Prostate gland (tissue), 2 donors: ENCODE results near the gene GNAZ. TPM values are rescaled to one million over a fixed set of nuclear protein-coding genes. Genes with fewer than 3 reads are reported as not detected.

Experiments used
- DNase-seq: peaks from one replicate; pipeline ENCODE4 v3.0.0-alpha.2; 2019; ENCODE audit warnings: low spot score
- H3K27ac ChIP-seq, 2 donors: fragments of 200-600 bp; sonication (generic); 2 replicates each; pipeline ENCODE4 v1.5.1; 2017 to 2019
- H3K27me3 ChIP-seq: fragments of 200-600 bp; sonication (generic); replicated peaks from 2 replicates; pipeline ENCODE4 v1.5.1; 2019; ENCODE audit not compliant: insufficient read depth
- H3K36me3 ChIP-seq, 2 donors: fragments of 200-600 bp; sonication (generic); 1 replicate in 1 of 2; 2 replicates in 1 of 2; pipeline versions ENCODE4 v1.5.1 to v1.8.1; 2017 to 2019
- H3K4me1 ChIP-seq: fragments of 200-600 bp; sonication (generic); replicated peaks from 2 replicates; pipeline ENCODE4 v1.5.1; 2019
- H3K4me3 ChIP-seq, 2 donors: fragments of 200-600 bp; sonication (generic); 2 replicates each; pipeline ENCODE4 v1.5.1; 2017 to 2019
- H3K9me3 ChIP-seq: fragments of 200-600 bp; sonication (generic); 2 replicates; pipeline ENCODE4 v1.5.1; 2017
- POLR2A ChIP-seq: fragments of 450-650 bp; IDR thresholded peaks from one replicate; pipeline ENCODE4 v1.6.1; 2016; ENCODE audit warnings: antibody characterized with exemption, mild to moderate bottlenecking
- POLR2AphosphoS5 ChIP-seq: sonication (generic); formaldehyde crosslinking; IDR thresholded peaks from one replicate; pipeline ENCODE4 v1.6.1; 2017; ENCODE audit warnings: antibody characterized with exemption
- WGBS: methylation state at CpG from one replicate; pipeline ENCODE4 v1.1.5; 2018; 5-methylcytosine and 5-hydroxymethylcytosine counted together
- intact Hi-C: fragments of 100-400 bp; cut with DNase I; formaldehyde crosslinking; loops from one replicate; pipeline ENCODE4 v1.14.2; 2022
- total RNA-seq, 2 donors: library from RNA; depleted of rRNA; stranded (reverse); fragments of >200 nt; gene quantifications; one replicate each; pipeline ENCODE4 v1.1.0, GENCODE V29; 2016
- TF ChIP-seq, protein P1 (sequence below), 4 experiments: fragments of 200-600 bp in 2 of 4; fragments of 450-650 bp in 2 of 4; sonication (generic) in 2 of 4; IDR thresholded peaks; 1 replicate in 3 of 4; 2 replicates in 1 of 4; pipeline ENCODE4 v1.5.1; 2016 to 2019; ENCODE audit warnings: antibody characterized with exemption in 4 of 4, mild to moderate bottlenecking in 2 of 4, moderate library complexity in 2 of 4

The GNAZ gene
- total RNA-seq, 2 donors from 2014 or later: 5.7 to 22.6 TPM

DNA sequence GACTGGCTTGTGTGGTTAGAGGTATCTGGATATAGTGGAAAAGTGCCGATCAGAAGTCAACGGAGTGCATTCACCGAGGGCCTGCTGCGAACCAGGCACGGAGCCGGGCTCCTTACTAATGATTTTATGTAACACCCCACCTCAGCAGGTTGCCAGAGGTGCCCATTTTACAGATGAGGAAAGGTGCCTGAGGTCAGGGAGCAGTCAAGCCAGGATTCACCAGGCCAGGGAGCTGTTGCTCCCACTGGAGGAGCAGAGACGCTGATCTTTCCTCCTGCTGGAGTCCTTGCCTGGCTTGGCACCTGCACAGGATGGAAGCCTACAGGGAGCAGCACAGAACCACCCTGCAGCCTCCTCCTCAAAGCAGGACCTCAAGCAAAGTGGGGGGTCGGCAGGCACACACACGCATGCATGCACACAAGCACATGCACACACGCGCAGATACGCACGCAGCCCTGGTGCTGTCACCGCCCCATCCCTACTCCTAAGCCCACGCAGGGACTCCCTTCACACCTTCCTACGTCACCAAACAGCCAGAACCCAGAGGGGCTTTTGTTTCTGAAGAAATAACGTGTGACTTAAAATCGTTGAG, 55.3 kb downstream of the GNAZ start:
- Histone ChIP-seq H3K4me3 (no peak overlapping the region), H3K36me3 (no peaks in the 10 kb centered on the region), H3K9me3 (no peaks in the 10 kb centered on the region), H3K4me1 (no peaks in the 10 kb centered on the region), H3K27ac (no peak overlapping the region), H3K27me3 (no peaks in the 10 kb centered on the region)
- no peak for DNase-seq
- WGBS: 95% methylated on average over 18 of the region's 18 CpGs
- TF ChIP-seq POLR2AphosphoS5 (no peak), POLR2A (no peak)
- TF ChIP-seq, protein P1, sequence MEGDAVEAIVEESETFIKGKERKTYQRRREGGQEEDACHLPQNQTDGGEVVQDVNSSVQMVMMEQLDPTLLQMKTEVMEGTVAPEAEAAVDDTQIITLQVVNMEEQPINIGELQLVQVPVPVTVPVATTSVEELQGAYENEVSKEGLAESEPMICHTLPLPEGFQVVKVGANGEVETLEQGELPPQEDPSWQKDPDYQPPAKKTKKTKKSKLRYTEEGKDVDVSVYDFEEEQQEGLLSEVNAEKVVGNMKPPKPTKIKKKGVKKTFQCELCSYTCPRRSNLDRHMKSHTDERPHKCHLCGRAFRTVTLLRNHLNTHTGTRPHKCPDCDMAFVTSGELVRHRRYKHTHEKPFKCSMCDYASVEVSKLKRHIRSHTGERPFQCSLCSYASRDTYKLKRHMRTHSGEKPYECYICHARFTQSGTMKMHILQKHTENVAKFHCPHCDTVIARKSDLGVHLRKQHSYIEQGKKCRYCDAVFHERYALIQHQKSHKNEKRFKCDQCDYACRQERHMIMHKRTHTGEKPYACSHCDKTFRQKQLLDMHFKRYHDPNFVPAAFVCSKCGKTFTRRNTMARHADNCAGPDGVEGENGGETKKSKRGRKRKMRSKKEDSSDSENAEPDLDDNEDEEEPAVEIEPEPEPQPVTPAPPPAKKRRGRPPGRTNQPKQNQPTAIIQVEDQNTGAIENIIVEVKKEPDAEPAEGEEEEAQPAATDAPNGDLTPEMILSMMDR (IDR thresholded peaks at IDR 0.05): no peak
- intact Hi-C loops: no loop called here

DNA sequence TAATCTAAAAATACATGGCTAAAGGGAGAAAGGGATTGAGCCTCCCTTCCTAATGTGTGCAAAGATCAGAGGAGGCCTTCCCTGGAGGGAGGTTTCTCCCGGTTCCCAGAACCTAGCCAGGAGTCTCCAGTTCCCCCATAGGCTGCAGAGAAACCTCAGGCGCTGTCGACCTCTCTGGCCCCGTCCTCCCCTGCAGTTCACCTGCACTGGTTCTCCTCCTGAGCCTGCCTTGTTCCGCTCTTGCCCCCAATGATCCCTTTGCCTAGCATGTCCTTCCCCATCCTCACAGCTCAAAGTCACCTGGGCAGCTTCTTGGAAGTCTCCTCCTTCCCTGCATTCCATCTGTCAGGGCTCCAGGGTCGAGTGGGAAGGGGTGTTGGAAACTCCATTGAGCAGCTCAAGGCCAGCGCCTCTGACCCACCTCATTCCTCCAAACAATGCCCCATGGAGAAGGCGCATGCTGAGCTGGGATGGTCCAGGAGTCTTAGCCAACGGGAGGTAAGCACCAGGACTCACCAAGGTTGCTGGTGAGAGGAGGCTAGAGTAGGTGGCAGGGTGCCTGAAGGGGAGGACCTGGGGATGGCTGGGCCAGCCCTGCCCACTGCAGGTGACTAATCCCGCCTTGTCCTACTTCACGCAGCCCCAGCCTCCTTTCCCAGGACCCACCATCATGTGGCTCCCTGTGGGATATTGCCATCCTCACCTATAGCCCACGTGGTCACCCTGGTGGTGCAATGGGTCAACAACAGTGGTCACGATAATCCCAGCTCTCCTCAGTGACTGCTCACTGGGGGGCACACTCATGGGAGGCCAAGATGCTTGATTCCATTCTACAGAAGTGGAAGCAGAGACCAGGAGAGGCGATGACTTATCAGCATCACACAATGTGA, 56.1 kb downstream of the GNAZ start:
- WGBS: 86% methylated on average over 14 of the region's 14 CpGs

DNA sequence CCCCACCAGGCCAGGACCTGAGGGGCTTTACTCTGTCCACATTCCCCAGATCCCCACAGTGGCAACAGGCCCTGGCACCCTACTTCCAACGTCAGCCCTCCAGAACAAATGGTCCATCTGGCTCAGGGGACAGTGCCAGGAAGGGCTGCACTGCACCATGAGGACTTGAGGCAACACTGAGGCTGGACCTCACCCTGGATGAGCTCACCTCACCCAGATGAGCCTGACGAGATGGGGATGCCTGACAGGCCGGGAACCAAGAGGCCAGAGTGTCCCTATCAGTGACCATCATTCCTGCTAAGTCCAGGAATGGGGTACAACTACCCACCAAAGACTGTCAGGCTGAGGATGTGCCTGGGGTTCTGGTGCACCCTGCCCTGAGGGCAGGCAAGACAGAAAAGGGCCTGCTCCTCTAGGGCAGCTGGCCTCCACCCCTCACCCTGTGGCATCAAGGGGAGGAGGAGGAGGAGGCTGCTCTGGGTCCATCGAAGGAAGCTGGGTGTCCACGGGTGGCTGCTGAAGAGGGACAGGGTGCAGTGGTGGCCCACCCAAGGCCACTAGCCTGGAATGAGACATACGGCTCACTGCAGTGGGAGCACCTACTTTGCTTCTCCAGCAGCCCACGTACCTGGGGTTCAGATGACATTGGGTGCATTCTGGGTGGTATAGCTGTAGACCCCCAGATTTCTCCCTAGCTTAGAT, 56.9 kb downstream of the GNAZ start:
- H3K36me3 ChIP-seq: no peaks in the 10 kb centered on the region
- H3K27me3 ChIP-seq: no peaks in the 10 kb centered on the region
- H3K4me1 ChIP-seq: no peaks in the 10 kb centered on the region
- H3K9me3 ChIP-seq: no peaks in the 10 kb centered on the region
- H3K27ac ChIP-seq: no peak overlapping the region
- no peak for TF ChIP-seq POLR2AphosphoS5
- TF ChIP-seq, protein P1 (IDR thresholded peaks at IDR 0.05): no peak
- no peak for TF ChIP-seq POLR2A
- intact Hi-C loops: no loop called here
- WGBS: 95% methylated on average over 7 of the region's 7 CpGs
- DNase-seq: no peak
- H3K4me3 ChIP-seq: no peak overlapping the region

More for the DNA sequence above, 56.1 kb downstream of the GNAZ start:
- Histone ChIP-seq H3K27me3 (no peaks in the 10 kb centered on the region), H3K27ac (no peak overlapping the region), H3K4me1 (no peaks in the 10 kb centered on the region), H3K36me3 (no peaks in the 10 kb centered on the region), H3K9me3 (no peaks in the 10 kb centered on the region), H3K4me3 (no peak overlapping the region)
- no peak for TF ChIP-seq POLR2A
- no peak for TF ChIP-seq POLR2AphosphoS5
- TF ChIP-seq, protein P1 (IDR thresholded peaks at IDR 0.05): no peak
- DNase-seq: no peak
- intact Hi-C loops: no loop called here

DNA sequence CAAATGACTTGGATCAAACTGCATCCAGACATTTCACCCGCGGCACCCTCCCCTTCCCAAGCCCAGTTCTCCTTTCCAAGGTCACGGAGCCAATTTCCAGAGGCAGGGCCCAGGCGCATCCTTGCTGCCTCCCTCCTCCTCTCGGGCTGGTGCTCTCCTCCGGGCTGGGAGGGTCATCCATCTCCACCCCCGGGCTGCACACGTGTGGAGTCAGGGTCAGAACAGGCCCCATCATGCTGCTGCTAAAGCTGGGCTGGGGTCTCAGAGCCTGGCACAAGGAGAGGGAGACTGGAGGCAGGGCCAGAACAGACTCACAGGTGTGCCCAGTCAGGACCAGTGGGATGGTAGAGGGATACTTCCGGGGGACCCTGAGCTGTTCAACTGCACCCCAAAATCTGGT, 57.5 kb downstream of the GNAZ start:
- intact Hi-C loops: loop anchor here (1.0 kb wide), 1 partner anchor 168 kb away; no protein-coding TSS in a partner anchor
- H3K36me3 ChIP-seq: no peaks in the 10 kb centered on the region
- no peak for TF ChIP-seq POLR2AphosphoS5
- TF ChIP-seq, protein P1 (IDR thresholded peaks at IDR 0.05): no peak
- no peak for TF ChIP-seq POLR2A
- H3K4me3 ChIP-seq: no peak overlapping the region
- no peaks in the 10 kb centered on the region for H3K4me1 ChIP-seq
- DNase-seq: no peak
- H3K27me3 ChIP-seq: no peaks in the 10 kb centered on the region
- no peaks in the 10 kb centered on the region for H3K9me3 ChIP-seq
- WGBS: 63% methylated on average over 9 of the region's 9 CpGs
- H3K27ac ChIP-seq: no peak overlapping the region
